Lung (tissue), 12 donors: ENCODE measurements around the gene SNRPE. TPM values are rescaled to one million over a fixed set of nuclear protein-coding genes. Genes with fewer than 3 reads are reported as not detected.

Source experiments
- ATAC-seq: fragments of 200-7000 bp; cut with Tn5 transposase; one replicate; pipeline ENCODE4 v1.9.1; 2020; ENCODE audit warnings: moderate number of reproducible peaks; ENCODE audit not compliant: insufficient read depth, low FRiP score
- DNase-seq, 3 donors: peaks; one replicate each; pipeline ENCODE4 v3.0.0-alpha.2; 2013 to 2017
- H3K27ac ChIP-seq, 2 donors: one replicate each; pipeline ENCODE4 v1.5.1; 2013; ENCODE audit warnings: mild to moderate bottlenecking in 2 of 2, moderate library complexity in 2 of 2, control low read depth in 1 of 2, inconsistent platforms in 1 of 2, low read depth in 1 of 2, low read length in 1 of 2
- H3K27me3 ChIP-seq, 3 donors: one replicate each; pipeline ENCODE4 v1.5.1; 2013; ENCODE audit warnings: low read length in 2 of 3; ENCODE audit not compliant: control insufficient read depth in 3 of 3, insufficient read depth in 3 of 3
- H3K36me3 ChIP-seq, 4 donors: one replicate each; pipeline ENCODE4 v1.5.1; 2013; ENCODE audit warnings: low read length in 4 of 4, mild to moderate bottlenecking in 1 of 4, moderate library complexity in 1 of 4; ENCODE audit not compliant: control insufficient read depth in 4 of 4, insufficient read depth in 4 of 4
- H3K4me1 ChIP-seq, 5 donors: one replicate each; pipeline ENCODE4 v1.5.1; 2013; ENCODE audit warnings: low read length in 5 of 5, mild to moderate bottlenecking in 2 of 5, moderate library complexity in 1 of 5; ENCODE audit not compliant: control insufficient read depth in 5 of 5, insufficient read depth in 5 of 5
- H3K4me3 ChIP-seq: one replicate; pipeline ENCODE4 v1.5.1; 2013; ENCODE audit warnings: mild to moderate bottlenecking, control low read depth, moderate library complexity
- H3K9ac ChIP-seq, 2 donors: one replicate each; pipeline ENCODE4 v1.5.1; 2013; ENCODE audit warnings: low read length in 2 of 2, control low read depth in 1 of 2; ENCODE audit not compliant: insufficient read depth in 1 of 2
- H3K9me3 ChIP-seq, 4 donors: one replicate each; pipeline ENCODE4 v1.5.1; 2013; ENCODE audit warnings: low read length in 3 of 4, mild to moderate bottlenecking in 1 of 4, moderate library complexity in 1 of 4; ENCODE audit not compliant: control insufficient read depth in 4 of 4, insufficient read depth in 3 of 4
- CTCF ChIP-seq: IDR thresholded peaks from 2 replicates; pipeline ENCODE4 v1.5.1; 2012; ENCODE audit warnings: mild to moderate bottlenecking; ENCODE audit errors: control extremely low read depth, extremely low read depth
- WGBS, 2 donors: extraction: QIAGEN DNeasy Blood & Tissue Kit; methylation state at CpG; one replicate each; pipeline ENCODE4 v1.1.7; 2013; 5-methylcytosine and 5-hydroxymethylcytosine counted together
- polyA plus RNA-seq, 2 donors: library from polyadenylated mRNA; stranded (reverse); fragments of 200-250 nt; gene quantifications; one replicate each; pipeline ENCODE4 v1.2.1, GENCODE V29; 2013
- total RNA-seq, 2 donors: library from RNA; depleted of rRNA in 1 of 2; stranded (reverse); fragments of >200 nt in 1 of 2; gene quantifications; one replicate each; pipeline ENCODE4 v1.2.1, GENCODE V29; 2014 to 2021
- donor health status: control.
- donor health status: control.
- donor health status: Bipolar disorder and iron deficiency.
- donor health status: healthy.
- donor health status: DM: yes; HTN: yes; CAD: no.

SNRPE gene
- total and polyA plus RNA-seq, 4 donors = 43.4 to 109 (median 84.9) TPM

- DNase-seq (peak in 1 of 3 donors; percentile 3), ATAC-seq (no peak)
- no peaks in the 10 kb centered on the region for H3K9me3 ChIP-seq
- no peak overlapping the region for H3K9ac ChIP-seq
- no peak overlapping the region for H3K27ac ChIP-seq
- WGBS, 2 donors = 89 to 91% methylated on average over 12 of the region's 12 CpGs
- TF ChIP-seq CTCF = no peak
- no peaks in the 10 kb centered on the region for H3K36me3 ChIP-seq
- H3K4me1 ChIP-seq = no peaks in the 10 kb centered on the region
- H3K27me3 ChIP-seq = no peaks in the 10 kb centered on the region
- H3K4me3 ChIP-seq = no peak overlapping the region
Measured at GRCh38 chr1:203898458-203899352, 37.3 kb downstream of the SNRPE start.

DNA sequence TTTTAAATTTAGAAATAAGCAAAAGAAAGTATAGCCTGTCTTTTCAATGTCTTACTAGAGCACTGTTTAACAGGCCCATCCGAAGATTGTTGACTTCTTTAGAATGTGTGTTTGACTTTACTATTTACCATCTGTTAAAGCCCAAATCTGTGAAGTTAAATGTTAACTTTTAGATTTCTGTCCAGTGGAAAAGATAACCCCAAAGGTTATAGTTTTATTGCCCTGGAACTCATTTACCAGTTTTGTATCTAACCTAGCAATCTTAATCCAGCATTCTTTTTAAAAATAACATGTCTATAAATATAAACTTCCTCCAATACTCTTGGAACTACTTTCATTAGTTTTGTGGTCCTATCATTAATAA lies 37.9 kb downstream of the SNRPE start:
- no peak for TF ChIP-seq CTCF
- Histone ChIP-seq H3K36me3 (no peaks in the 10 kb centered on the region), H3K27me3 (no peaks in the 10 kb centered on the region), H3K4me1 (no peaks in the 10 kb centered on the region), H3K9me3 (no peaks in the 10 kb centered on the region), H3K27ac (no peak overlapping the region), H3K4me3 (no peak overlapping the region), H3K9ac (no peak overlapping the region)
- DNase-seq (no peak), ATAC-seq (no peak)
- WGBS, 2 donors = 71 to 77% methylated on average over 1 of the region's 1 CpG

GRCh38 chr1:203899869-203900714 lies 38.7 kb downstream of the SNRPE start:
- Histone ChIP-seq H3K4me3 (no peak overlapping the region), H3K9ac (no peak overlapping the region), H3K9me3 (no peaks in the 10 kb centered on the region), H3K36me3 (no peaks in the 10 kb centered on the region), H3K27me3 (no peaks in the 10 kb centered on the region), H3K4me1 (no peaks in the 10 kb centered on the region), H3K27ac (no peak overlapping the region)
- no peak for DNase-seq
- ATAC-seq = no peak
- TF ChIP-seq CTCF = no peak
- 93 to 95% methylated on average over 36 to 47 of the region's 47 CpGs for WGBS, 2 donors
